ENCODE measurements around the gene GLB1L.

DNA sequence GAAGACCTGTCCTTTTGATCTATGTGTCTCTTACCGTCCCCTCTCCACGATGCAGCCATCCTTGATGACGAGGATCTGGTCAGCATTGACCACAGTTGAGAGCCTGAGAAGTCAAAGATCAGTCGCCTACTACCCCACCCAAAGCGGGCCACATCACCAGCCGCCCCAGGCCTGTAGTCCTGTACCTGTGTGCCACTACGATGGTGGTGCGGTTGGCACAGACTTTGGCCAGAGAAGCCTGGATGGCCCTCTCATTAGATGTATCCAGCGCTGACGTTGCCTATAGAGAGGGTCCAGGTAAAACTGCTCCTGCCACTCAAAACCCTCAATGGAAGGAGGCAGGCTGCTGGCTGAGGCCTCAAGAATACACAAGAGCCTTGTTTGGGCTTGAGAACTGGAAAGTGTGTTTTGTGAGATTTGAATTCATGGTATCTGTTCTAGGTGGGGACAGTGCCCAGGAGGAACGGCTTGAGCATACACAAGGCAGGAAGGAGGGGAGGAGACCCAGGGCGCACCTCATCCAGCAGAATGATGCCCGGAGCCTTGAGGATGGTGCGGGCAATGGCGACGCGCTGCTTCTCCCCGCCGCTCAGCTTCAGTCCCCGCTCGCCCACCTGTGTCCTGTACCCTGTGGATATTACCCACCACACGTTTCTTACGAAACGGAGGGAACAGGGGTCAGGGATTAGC, 34.9 kb downstream of the GLB1L start:
- TF ChIP-seq JUN (CRISPR knock-in tag; IDR thresholded peaks at IDR 0.05) = no peak
- no peak for TF ChIP-seq ESRRA (CRISPR knock-in tag; IDR thresholded peaks at IDR 0.05; ENCODE audit: borderline replicate concordance)
- TF ChIP-seq CBFB (CRISPR knock-in tag; IDR thresholded peaks at IDR 0.05; ENCODE audit: low read depth) = no peak
- TF ChIP-seq TEAD1 (CRISPR knock-in tag; IDR thresholded peaks at IDR 0.05) = no peak
- TF ChIP-seq NR3C1 (CRISPR knock-in tag; conservative IDR thresholded peaks at IDR 0.05; ENCODE audit: low read depth) = no peak
- no peak for TF ChIP-seq NFYB (CRISPR knock-in tag; conservative IDR thresholded peaks at IDR 0.05; ENCODE audit: low read depth)
- TF ChIP-seq, protein P1, sequence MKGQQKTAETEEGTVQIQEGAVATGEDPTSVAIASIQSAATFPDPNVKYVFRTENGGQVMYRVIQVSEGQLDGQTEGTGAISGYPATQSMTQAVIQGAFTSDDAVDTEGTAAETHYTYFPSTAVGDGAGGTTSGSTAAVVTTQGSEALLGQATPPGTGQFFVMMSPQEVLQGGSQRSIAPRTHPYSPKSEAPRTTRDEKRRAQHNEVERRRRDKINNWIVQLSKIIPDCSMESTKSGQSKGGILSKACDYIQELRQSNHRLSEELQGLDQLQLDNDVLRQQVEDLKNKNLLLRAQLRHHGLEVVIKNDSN (CRISPR knock-in tag; IDR thresholded peaks at IDR 0.05) = no peak

Measured in WTC11 (cell line).